Hepatocyte (in vitro differentiated cells): ENCODE results near the gene TCEAL2. TPM values are rescaled to one million over a fixed set of nuclear protein-coding genes. Genes with fewer than 3 reads are reported as not detected.
A peak's percentile ranks its signal among the peaks of the same experiment; 100 is the strongest.

Source experiments
- DNase-seq: peaks from one replicate; pipeline ENCODE4 v3.0.0-alpha.2; 2016; ENCODE audit warnings: low spot score
- H2AFZ ChIP-seq: fragments of 200-600 bp; sonication (generic); 2 replicates; pipeline ENCODE4 v1.6.0; 2016; ENCODE audit warnings: antibody characterized with exemption, mild to moderate bottlenecking
- H3K27ac ChIP-seq: fragments of 200-600 bp; sonication (generic); 2 replicates; pipeline ENCODE4 v1.5.1; 2016; ENCODE audit warnings: mild to moderate bottlenecking
- H3K27me3 ChIP-seq: fragments of 200-600 bp; sonication (generic); 2 replicates; pipeline ENCODE4 v1.6.1; 2016
- H3K36me3 ChIP-seq: fragments of 200-600 bp; sonication (generic); replicated peaks from 2 replicates; pipeline ENCODE4 v1.5.1; 2016; ENCODE audit warnings: low read depth; ENCODE audit not compliant: insufficient read depth
- H3K4me1 ChIP-seq: fragments of 200-600 bp; sonication (generic); 2 replicates; pipeline ENCODE4 v1.5.1; 2016; ENCODE audit warnings: mild to moderate bottlenecking, moderate library complexity; ENCODE audit not compliant: insufficient read depth
- H3K4me2 ChIP-seq: fragments of 200-600 bp; sonication (generic); 2 replicates; pipeline ENCODE4 v1.6.0; 2016
- H3K4me3 ChIP-seq: fragments of 200-600 bp; sonication (generic); 2 replicates; pipeline ENCODE4 v1.5.1; 2016; ENCODE audit warnings: mild to moderate bottlenecking
- H3K79me2 ChIP-seq: fragments of 200-600 bp; sonication (generic); 2 replicates; pipeline ENCODE4 v1.6.0; 2017; ENCODE audit warnings: mild to moderate bottlenecking
- H3K9me2 ChIP-seq: fragments of 200-600 bp; sonication (generic); replicated peaks from 2 replicates; pipeline ENCODE4 v1.6.0; 2017; ENCODE audit warnings: mild to moderate bottlenecking; ENCODE audit not compliant: insufficient read depth
- H3K9me3 ChIP-seq: fragments of 200-600 bp; sonication (generic); 2 replicates; pipeline ENCODE4 v1.5.1; 2016; ENCODE audit warnings: low read depth, mild to moderate bottlenecking
- H4K20me1 ChIP-seq: fragments of 200-600 bp; sonication (generic); 2 replicates; pipeline ENCODE4 v1.6.0; 2016; ENCODE audit warnings: mild to moderate bottlenecking; ENCODE audit not compliant: insufficient read depth, poor library complexity, severe bottlenecking
- EZH2 ChIP-seq: fragments of 200-600 bp; sonication (generic); IDR thresholded peaks from 2 replicates; pipeline ENCODE4 v1.6.1; 2016; ENCODE audit warnings: antibody characterized with exemption, mild to moderate bottlenecking, borderline replicate concordance
- EZH2phosphoT487 ChIP-seq: fragments of 200-600 bp; sonication (generic); IDR thresholded peaks from one replicate; pipeline ENCODE4 v1.6.1; 2018; ENCODE audit warnings: antibody characterized with exemption, mild to moderate bottlenecking, low read depth, moderate library complexity; ENCODE audit not compliant: unreplicated experiment, severe bottlenecking
- WGBS: methylation state at CpG from one replicate; pipeline ENCODE4 v1.1.6; 2016; ENCODE audit warnings: low lambda C conversion rate; ENCODE audit errors: missing lambda C conversion rate; 5-methylcytosine and 5-hydroxymethylcytosine counted together
- polyA plus RNA-seq: library from polyadenylated mRNA; unstranded; fragments of >200 nt; fragmentation: Nextera tagmentation; extraction: Ambion mirVana; gene quantifications from 2 replicates; pipeline ENCODE4 v1.2.1, GENCODE V29; 2016
- total RNA-seq: library from RNA; depleted of rRNA; stranded (reverse); fragments of >200 nt; gene quantifications from 2 replicates; pipeline ENCODE4 v1.2.3, GENCODE V29; 2014
- TF ChIP-seq, protein P1 (sequence below): fragments of 200-600 bp; sonication (generic); IDR thresholded peaks from 2 replicates; pipeline ENCODE4 v1.5.1; 2016; ENCODE audit warnings: antibody characterized with exemption, mild to moderate bottlenecking; ENCODE audit not compliant: poor library complexity

Gene TCEAL2
- total and polyA plus RNA-seq, 2 experiments from 2014 or later: 3.9 to 9.2 TPM

DNA sequence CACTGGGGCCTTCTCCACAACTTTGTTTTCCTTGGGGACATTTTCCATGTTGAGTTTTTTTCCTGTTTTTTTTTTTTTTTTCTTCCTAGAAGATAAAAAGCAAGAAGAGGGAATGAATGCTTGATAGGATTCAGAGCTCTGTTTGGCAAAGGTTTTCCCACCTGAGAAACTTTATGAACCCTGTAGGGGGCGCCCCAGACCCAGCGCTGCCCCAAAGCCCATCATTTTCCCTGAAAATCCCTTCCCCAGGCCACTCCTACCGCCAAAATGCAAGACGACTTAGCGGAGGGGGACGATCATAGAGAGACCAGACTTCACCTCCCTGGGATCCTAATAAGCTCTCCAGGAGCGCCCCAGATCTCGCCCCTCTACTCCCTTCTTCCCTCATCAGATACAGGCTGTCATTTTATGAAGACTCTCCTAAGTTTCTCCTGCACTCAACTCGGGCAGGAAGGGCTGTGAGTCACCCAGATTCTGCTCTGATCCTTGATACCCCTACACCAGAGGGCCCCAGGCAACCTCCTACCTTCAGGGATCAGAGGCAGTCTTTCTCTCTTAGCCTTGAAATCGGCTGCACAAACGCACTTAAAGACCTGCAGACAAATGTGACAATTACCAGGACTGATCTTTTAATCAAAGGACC lies 28.9 kb downstream of the TCEAL2 start:
- Histone ChIP-seq H3K9me3 (no peaks in the 10 kb centered on the region), H3K9me2 (no peaks in the 10 kb centered on the region), H3K4me3 (no peak overlapping the region), H3K36me3 (no peaks in the 10 kb centered on the region), H3K79me2 (no peaks in the 10 kb centered on the region), H4K20me1 (no peaks in the 10 kb centered on the region), H3K4me1 (no peaks in the 10 kb centered on the region), H2AFZ (no peak overlapping the region), H3K27ac (no peak overlapping the region), H3K27me3 (no peaks in the 10 kb centered on the region), H3K4me2 (no peak overlapping the region)
- no peak for TF ChIP-seq EZH2phosphoT487
- TF ChIP-seq, protein P1, sequence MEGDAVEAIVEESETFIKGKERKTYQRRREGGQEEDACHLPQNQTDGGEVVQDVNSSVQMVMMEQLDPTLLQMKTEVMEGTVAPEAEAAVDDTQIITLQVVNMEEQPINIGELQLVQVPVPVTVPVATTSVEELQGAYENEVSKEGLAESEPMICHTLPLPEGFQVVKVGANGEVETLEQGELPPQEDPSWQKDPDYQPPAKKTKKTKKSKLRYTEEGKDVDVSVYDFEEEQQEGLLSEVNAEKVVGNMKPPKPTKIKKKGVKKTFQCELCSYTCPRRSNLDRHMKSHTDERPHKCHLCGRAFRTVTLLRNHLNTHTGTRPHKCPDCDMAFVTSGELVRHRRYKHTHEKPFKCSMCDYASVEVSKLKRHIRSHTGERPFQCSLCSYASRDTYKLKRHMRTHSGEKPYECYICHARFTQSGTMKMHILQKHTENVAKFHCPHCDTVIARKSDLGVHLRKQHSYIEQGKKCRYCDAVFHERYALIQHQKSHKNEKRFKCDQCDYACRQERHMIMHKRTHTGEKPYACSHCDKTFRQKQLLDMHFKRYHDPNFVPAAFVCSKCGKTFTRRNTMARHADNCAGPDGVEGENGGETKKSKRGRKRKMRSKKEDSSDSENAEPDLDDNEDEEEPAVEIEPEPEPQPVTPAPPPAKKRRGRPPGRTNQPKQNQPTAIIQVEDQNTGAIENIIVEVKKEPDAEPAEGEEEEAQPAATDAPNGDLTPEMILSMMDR: no peak
- TF ChIP-seq EZH2: no peak
- 41% methylated on average over 11 of the region's 11 CpGs for WGBS
- DNase-seq: no peak

DNA sequence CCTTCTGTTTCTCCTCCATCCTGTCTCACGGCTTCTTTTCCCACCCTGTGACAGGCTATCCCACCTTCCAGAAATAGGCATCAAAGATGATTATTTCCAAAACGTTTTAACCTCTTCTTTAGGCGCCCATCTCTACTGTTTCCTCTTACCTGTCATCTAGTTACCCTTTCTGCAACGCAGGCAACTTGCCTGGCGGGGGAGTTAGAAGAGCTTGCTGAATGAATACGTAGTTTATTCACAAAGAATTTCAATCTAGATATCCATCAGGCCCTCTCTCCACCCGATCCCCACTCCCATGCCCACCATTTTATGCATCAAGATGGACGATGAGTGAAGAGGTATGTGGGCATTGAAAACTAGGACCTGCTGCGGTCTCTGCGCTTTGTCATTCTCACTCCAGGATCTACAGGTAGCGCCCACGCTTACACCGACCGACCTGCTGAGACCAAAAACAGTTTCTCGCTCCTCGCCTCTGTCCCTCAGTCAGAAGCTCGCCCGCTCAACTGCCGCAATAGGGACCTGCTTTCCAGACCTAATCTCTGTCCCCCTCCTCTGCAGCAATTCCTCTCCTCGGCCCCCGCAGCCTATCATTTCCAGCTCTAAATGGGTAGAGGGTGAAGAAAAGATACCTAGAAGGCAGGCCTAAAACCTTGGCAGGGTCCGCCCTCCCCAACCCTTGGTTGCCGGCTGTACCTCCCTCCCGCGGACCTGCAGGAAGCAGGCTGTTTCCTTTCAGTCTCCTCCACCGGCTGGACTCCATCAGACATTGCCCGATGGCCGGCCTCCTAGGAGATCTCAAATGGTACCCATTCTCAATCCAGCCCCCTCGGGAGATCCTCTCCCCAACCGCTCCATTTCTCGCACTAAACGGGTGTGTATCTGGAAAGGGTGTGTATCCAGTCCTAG lies 29.7 kb downstream of the TCEAL2 start:
- DNase-seq: no peak
- H3K4me2 ChIP-seq: peak overlapping the region; percentile 57

DNA sequence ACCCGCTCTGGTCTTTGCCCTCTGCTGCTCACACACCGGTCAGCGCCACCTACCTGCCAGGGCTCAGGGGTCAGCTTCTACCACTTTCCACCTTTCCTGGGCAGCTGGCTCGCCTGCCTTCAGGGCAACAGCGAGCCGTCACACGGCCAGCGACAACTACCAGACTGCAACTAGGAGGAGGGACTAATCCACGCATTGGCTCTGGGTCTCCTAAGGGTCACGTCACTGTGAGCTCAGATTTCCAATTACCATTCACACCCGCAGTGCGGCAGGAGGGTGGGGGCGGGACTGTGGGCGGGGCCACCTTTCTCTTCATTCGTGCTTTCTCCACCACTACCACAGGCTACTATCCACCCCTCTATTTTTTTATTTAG lies 30.3 kb downstream of the TCEAL2 start, which contains the start of gene BEX5:
BEX5 (minus strand) TSS at position 172 of the 374 bp plus-strand sequence. CDS start 1,712 bp downstream, outside the sequence.
- DNase-seq: peak; percentile 48
- 53% methylated on average over 15 of the region's 15 CpGs for WGBS
- Histone ChIP-seq H3K9me2 (no peaks in the 10 kb centered on the region), H3K9me3 (no peaks in the 10 kb centered on the region), H3K27ac (no peak within 1 kb of the TSS), H4K20me1 (no peaks in the 10 kb centered on the region), H3K4me3 (no peak within 1 kb of the TSS), H2AFZ (no peak within 1 kb of the TSS), H3K27me3 (no peaks in the 10 kb centered on the region), H3K4me2 (peak within 1 kb of the TSS; percentile 57), H3K79me2 (no peaks in the 10 kb centered on the region), H3K36me3 (no peaks in the 10 kb centered on the region), H3K4me1 (no peaks in the 10 kb centered on the region)
- TF ChIP-seq EZH2: no peak
- TF ChIP-seq, protein P1: no peak
- TF ChIP-seq EZH2phosphoT487: no peak

More for the DNA sequence above, 29.7 kb downstream of the TCEAL2 start:
- Histone ChIP-seq H4K20me1 (no peaks in the 10 kb centered on the region), H3K27ac (no peak overlapping the region), H2AFZ (no peak overlapping the region), H3K4me1 (no peaks in the 10 kb centered on the region), H3K9me3 (no peaks in the 10 kb centered on the region), H3K36me3 (no peaks in the 10 kb centered on the region), H3K79me2 (no peaks in the 10 kb centered on the region), H3K9me2 (no peaks in the 10 kb centered on the region), H3K4me3 (no peak overlapping the region), H3K27me3 (no peaks in the 10 kb centered on the region)
- 64% methylated on average over 32 of the region's 32 CpGs for WGBS
- no peak for TF ChIP-seq EZH2phosphoT487
- no peak for TF ChIP-seq EZH2
- TF ChIP-seq, protein P1: no peak

Other genes with a start within 250 kb of the TCEAL2 start
- 2.5 and 4.1 TPM in 2 replicates for gene ZMAT1, start 193.7 kb upstream of the TCEAL2 start, total RNA-seq
- gene ZMAT1, start 193.7 kb upstream of the TCEAL2 start, polyA plus RNA-seq: 1.5 and 2.3 TPM in 2 replicates
- gene TCEAL6, start 16.8 kb downstream of the TCEAL2 start, total RNA-seq: not detected in 2 replicates
- not detected in 2 replicates for gene TCEAL6, start 16.8 kb downstream of the TCEAL2 start, polyA plus RNA-seq
- gene BEX5, start 30.3 kb downstream of the TCEAL2 start, total RNA-seq: 7.4 and 11.8 TPM in 2 replicates
- gene BEX5, start 30.3 kb downstream of the TCEAL2 start, polyA plus RNA-seq: 14.2 and 14.3 TPM in 2 replicates
- not detected in 2 replicates for gene TCP11X1, start 89.6 kb downstream of the TCEAL2 start, total RNA-seq
- 0.13 and 0.16 TPM in 2 replicates for gene TCP11X1, start 89.6 kb downstream of the TCEAL2 start, polyA plus RNA-seq
- gene NXF2, start 121.5 kb downstream of the TCEAL2 start, total RNA-seq: not detected in 2 replicates
- not detected in 2 replicates for gene NXF2, start 121.5 kb downstream of the TCEAL2 start, polyA plus RNA-seq